Fibroblast of pulmonary artery (primary cell): ENCODE data around the gene CHCHD10.

ENCODE experiments used
- DNase-seq: peaks from one replicate; pipeline ENCODE4 v3.0.0-alpha.2; 2010; ENCODE audit warnings: low read depth
- H3K4me3 ChIP-seq: replicated peaks from 2 replicates; pipeline ENCODE4 v1.5.1; 2011; ENCODE audit warnings: low read depth, mild to moderate bottlenecking, control low read depth, low read length, moderate library complexity
- CTCF ChIP-seq: IDR thresholded peaks from 2 replicates; pipeline ENCODE4 v1.5.1; 2011; ENCODE audit warnings: mild to moderate bottlenecking, control low read depth, low read length, inconsistent platforms; ENCODE audit errors: missing control alignments

Gene CHCHD10

DNA sequence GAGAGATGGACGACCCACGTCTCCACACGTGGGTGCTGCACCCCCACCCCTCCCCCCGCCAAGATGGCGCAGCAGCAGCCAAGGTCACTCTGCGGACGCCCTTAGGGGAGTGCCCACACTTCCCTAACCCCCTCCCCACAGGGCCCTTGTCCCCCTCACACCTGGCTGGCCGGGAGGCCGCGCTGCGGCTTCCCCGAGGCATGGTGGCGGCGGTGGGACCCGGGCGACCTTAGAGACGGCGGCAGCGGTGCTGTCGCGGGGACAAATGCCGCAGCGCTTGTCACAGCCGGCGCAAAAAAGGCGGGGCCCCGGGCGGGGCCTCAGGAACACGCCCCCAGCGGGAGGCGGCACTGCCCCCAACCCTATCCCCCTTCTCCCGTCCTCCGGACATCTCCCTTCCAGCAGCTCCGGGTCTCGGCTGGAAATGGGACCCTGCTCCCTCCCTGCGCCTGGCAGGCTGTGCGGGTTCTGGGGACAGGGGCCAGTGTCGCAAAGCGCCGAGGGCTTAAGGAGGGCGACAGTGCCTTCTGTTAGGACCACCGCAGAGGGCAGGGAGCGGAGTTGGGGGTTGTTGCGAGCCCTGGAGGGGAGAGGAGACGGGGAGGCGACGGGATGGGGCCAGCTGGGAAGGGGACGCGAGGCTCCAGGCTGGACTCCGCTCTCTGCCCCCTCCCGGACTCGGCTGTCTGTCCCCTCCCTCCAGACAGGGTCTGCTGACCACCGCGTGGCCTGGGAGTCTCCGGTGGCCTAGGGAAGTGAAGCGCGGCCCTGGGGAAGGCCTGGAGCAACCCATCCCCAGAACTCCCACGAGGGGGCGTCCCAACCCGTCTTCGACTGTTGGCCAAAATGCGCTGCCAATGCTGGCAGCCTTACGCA is at the start of gene CHCHD10:
Gene CHCHD10 (minus strand): TSS at position 300 of the 876 bp plus-strand sequence. CDS start 98 bp downstream, at position 202.
- peak; percentile 75 for TF ChIP-seq CTCF
- H3K4me3 ChIP-seq, result peak within 1 kb of the TSS; percentile 51
- DNase-seq, result peak; percentile 75

DNA sequence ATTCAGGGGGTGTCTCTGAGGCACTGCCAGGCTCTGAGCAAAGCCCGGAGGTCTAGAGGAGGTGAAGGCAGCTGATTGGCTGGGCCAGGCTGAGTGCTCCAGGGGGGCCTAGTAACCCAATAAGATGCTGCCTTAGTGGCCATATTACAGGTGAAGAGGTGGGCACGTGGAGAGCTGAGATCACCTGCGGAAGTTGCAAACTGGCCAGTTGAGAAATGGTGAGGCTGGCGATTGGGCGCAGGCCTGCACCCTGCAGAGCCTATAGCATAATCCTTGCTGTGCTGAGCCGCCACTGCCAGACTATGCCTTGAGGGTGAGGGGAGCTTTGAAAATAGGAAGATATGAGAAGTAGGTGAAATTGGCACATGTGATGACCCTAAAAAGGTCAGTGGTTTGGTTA is 49.4 kb upstream of the CHCHD10 start:
- TF ChIP-seq CTCF, result no peak
- no peak overlapping the region for H3K4me3 ChIP-seq
- no peak for DNase-seq

- no peak overlapping the region for H3K4me3 ChIP-seq
- TF ChIP-seq CTCF, result no peak
- DNase-seq, result no peak
Observed at GRCh38 chr22:23816156-23816976, 48.6 kb upstream of the CHCHD10 start.

DNA sequence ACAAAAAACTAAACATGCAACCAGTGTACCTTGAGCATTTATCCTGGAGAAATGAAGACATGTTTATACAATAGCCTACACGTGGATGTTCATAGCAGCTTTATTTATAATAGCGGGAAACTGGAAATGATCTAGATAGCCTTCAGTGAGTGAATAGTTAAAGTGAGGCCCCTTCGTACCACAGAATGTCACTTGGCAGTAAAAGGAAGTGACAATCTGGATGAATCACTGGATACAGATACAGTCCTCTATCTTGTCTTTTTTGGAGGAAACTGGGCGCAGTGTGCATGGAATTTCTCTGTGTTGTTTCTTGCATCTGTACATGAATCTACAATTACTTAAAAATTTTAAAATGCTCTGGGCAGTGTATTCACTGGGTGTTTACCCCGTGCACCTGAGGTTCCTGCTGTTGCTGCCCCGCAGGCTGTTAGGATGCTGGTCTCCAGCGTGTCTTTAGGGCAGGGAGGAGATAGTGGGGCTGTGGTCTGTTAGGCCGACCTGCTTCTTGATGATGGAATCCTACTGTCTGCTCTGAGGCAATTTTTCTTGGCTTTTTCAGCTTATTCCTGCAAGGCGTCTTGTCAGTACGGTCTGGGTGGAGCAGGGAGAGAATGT is 47.9 kb upstream of the CHCHD10 start:
- no peak for DNase-seq
- no peak for TF ChIP-seq CTCF
- H3K4me3 ChIP-seq, result no peak overlapping the region

- no peak for DNase-seq
- H3K4me3 ChIP-seq, result no peak overlapping the region
- no peak for TF ChIP-seq CTCF
Observed at GRCh38 chr22:23812378-23812777, 44.6 kb upstream of the CHCHD10 start.

GRCh38 chr22:23806837-23807236 is 39.1 kb upstream of the CHCHD10 start:
- DNase-seq, result no peak
- TF ChIP-seq CTCF, result no peak
- H3K4me3 ChIP-seq, result no peak overlapping the region
